Liver (tissue), 3 donors: ENCODE results near the gene RASGRF2.

Experiments used
- FOXA1 ChIP-seq: IDR thresholded peaks from 2 replicates; pipeline ENCODE4 v1.6.1; 2016; ENCODE audit warnings: antibody characterized with exemption
- GABPA ChIP-seq, 2 donors: IDR thresholded peaks in 1 of 2; conservative IDR thresholded peaks in 1 of 2; 2 replicates each; pipeline ENCODE4 v1.6.1; 2016; ENCODE audit warnings: antibody characterized with exemption in 2 of 2, mild to moderate bottlenecking in 1 of 2, moderate library complexity in 1 of 2
- JUND ChIP-seq, 2 donors: IDR thresholded peaks; 2 replicates each; pipeline ENCODE4 v1.6.1; 2016; ENCODE audit warnings: antibody characterized with exemption in 2 of 2
- RAD21 ChIP-seq, 2 donors: IDR thresholded peaks; 2 replicates each; pipeline ENCODE4 v1.6.1; 2016; ENCODE audit warnings: antibody characterized with exemption in 2 of 2, mild to moderate bottlenecking in 2 of 2
- RXRA ChIP-seq, 2 donors: IDR thresholded peaks; 2 replicates each; pipeline ENCODE4 v1.6.1; 2017 to 2018; ENCODE audit warnings: antibody characterized with exemption in 2 of 2, mild to moderate bottlenecking in 1 of 2
- TAF1 ChIP-seq: conservative IDR thresholded peaks from 2 replicates; pipeline ENCODE4 v1.6.1; 2016; ENCODE audit warnings: antibody characterized with exemption, mild to moderate bottlenecking
- TF ChIP-seq, protein P1 (sequence below): fragments of 150-350 bp; IDR thresholded peaks from 2 replicates; pipeline ENCODE4 v1.5.1; 2017; ENCODE audit warnings: improper control_type of control experiment, low read depth, low read length; ENCODE audit not compliant: missing input control
- TF ChIP-seq, protein P2 (sequence below): IDR thresholded peaks from 2 replicates; pipeline ENCODE4 v1.6.1; 2016; ENCODE audit warnings: antibody characterized with exemption
- TF ChIP-seq, protein P3 (sequence below): IDR thresholded peaks from 2 replicates; pipeline ENCODE4 v1.6.1; 2016; ENCODE audit warnings: antibody characterized with exemption, mild to moderate bottlenecking
- TF ChIP-seq, protein P4 (sequence below): IDR thresholded peaks from 2 replicates; pipeline ENCODE4 v1.6.1; 2016; ENCODE audit warnings: antibody characterized with exemption
- TF ChIP-seq, protein P5 (sequence below): IDR thresholded peaks from 2 replicates; pipeline ENCODE4 v1.6.1; 2016; ENCODE audit warnings: antibody characterized with exemption
- donor health status: healthy.
- donor health status: healthy.

DNA sequence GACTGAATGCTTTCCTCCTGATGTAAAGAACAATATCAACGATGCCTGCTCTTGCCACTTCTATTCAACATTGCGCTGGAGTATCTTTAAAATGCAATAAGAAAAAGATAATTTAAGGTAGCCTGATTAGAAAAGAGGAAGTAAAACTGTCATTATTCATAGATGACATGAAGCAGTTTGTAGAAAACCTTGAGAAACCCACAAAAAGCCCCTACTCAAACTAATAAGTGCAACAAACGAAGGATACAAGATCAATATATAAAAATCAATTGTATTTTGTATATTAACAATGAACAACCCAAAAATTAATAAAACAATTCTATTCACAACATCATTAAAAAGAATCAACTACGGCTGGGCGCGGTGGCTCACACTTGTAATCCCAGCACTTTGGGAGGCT is 196.6 kb downstream of the RASGRF2 start:
- TF ChIP-seq, protein P1, sequence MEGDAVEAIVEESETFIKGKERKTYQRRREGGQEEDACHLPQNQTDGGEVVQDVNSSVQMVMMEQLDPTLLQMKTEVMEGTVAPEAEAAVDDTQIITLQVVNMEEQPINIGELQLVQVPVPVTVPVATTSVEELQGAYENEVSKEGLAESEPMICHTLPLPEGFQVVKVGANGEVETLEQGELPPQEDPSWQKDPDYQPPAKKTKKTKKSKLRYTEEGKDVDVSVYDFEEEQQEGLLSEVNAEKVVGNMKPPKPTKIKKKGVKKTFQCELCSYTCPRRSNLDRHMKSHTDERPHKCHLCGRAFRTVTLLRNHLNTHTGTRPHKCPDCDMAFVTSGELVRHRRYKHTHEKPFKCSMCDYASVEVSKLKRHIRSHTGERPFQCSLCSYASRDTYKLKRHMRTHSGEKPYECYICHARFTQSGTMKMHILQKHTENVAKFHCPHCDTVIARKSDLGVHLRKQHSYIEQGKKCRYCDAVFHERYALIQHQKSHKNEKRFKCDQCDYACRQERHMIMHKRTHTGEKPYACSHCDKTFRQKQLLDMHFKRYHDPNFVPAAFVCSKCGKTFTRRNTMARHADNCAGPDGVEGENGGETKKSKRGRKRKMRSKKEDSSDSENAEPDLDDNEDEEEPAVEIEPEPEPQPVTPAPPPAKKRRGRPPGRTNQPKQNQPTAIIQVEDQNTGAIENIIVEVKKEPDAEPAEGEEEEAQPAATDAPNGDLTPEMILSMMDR = no peak
- TF ChIP-seq RXRA (IDR thresholded peaks at IDR 0.05) (no peak), FOXA1 (no peak), TAF1 (no peak), JUND (IDR thresholded peaks at IDR 0.05) (no peak), RAD21 (IDR thresholded peaks at IDR 0.05) (no peak), GABPA (IDR thresholded peaks at IDR 0.05 in 1 of 2, conservative IDR thresholded peaks at IDR 0.05 in 1 of 2) (no peak)
- TF ChIP-seq, protein P2, sequence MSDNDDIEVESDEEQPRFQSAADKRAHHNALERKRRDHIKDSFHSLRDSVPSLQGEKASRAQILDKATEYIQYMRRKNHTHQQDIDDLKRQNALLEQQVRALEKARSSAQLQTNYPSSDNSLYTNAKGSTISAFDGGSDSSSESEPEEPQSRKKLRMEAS = no peak
- TF ChIP-seq, protein P3, sequence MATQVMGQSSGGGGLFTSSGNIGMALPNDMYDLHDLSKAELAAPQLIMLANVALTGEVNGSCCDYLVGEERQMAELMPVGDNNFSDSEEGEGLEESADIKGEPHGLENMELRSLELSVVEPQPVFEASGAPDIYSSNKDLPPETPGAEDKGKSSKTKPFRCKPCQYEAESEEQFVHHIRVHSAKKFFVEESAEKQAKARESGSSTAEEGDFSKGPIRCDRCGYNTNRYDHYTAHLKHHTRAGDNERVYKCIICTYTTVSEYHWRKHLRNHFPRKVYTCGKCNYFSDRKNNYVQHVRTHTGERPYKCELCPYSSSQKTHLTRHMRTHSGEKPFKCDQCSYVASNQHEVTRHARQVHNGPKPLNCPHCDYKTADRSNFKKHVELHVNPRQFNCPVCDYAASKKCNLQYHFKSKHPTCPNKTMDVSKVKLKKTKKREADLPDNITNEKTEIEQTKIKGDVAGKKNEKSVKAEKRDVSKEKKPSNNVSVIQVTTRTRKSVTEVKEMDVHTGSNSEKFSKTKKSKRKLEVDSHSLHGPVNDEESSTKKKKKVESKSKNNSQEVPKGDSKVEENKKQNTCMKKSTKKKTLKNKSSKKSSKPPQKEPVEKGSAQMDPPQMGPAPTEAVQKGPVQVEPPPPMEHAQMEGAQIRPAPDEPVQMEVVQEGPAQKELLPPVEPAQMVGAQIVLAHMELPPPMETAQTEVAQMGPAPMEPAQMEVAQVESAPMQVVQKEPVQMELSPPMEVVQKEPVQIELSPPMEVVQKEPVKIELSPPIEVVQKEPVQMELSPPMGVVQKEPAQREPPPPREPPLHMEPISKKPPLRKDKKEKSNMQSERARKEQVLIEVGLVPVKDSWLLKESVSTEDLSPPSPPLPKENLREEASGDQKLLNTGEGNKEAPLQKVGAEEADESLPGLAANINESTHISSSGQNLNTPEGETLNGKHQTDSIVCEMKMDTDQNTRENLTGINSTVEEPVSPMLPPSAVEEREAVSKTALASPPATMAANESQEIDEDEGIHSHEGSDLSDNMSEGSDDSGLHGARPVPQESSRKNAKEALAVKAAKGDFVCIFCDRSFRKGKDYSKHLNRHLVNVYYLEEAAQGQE = no peak
- TF ChIP-seq, protein P4, sequence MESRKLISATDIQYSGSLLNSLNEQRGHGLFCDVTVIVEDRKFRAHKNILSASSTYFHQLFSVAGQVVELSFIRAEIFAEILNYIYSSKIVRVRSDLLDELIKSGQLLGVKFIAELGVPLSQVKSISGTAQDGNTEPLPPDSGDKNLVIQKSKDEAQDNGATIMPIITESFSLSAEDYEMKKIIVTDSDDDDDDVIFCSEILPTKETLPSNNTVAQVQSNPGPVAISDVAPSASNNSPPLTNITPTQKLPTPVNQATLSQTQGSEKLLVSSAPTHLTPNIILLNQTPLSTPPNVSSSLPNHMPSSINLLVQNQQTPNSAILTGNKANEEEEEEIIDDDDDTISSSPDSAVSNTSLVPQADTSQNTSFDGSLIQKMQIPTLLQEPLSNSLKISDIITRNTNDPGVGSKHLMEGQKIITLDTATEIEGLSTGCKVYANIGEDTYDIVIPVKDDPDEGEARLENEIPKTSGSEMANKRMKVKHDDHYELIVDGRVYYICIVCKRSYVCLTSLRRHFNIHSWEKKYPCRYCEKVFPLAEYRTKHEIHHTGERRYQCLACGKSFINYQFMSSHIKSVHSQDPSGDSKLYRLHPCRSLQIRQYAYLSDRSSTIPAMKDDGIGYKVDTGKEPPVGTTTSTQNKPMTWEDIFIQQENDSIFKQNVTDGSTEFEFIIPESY = no peak
- TF ChIP-seq, protein P5, sequence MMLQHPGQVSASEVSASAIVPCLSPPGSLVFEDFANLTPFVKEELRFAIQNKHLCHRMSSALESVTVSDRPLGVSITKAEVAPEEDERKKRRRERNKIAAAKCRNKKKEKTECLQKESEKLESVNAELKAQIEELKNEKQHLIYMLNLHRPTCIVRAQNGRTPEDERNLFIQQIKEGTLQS = no peak
